Activated CD4-positive, alpha-beta T cell treated with anti-CD3 and anti-CD28 coated beads, Interleukin-2, amount 10 ng/mL, durations not matched to agents 7 days and 5 days (primary cell): ENCODE data around the gene PTPN14. TPM values are rescaled to one million over a fixed set of nuclear protein-coding genes. Genes with fewer than 3 reads are reported as not detected.

Source experiments
- CTCF ChIA-PET: fragments of 350-600 bp; sonication (Branson Sonifier 250); formaldehyde crosslinking; loops from one replicate; lab custom pipeline; 2021; ENCODE audit warnings: antibody characterized with exemption; lab: Charles Lee
- POLR2A ChIA-PET: fragments of 350-600 bp; sonication (Branson Sonifier 250); formaldehyde crosslinking; loops from one replicate; lab custom pipeline; 2021; ENCODE audit warnings: antibody characterized with exemption; lab: Charles Lee
- DNase-seq: peaks from one replicate; pipeline ENCODE4 v3.0.0-alpha.2; 2020
- H3K27ac Mint-ChIP-seq: one replicate; pipeline ENCODE4 v1.8.0; 2021; ENCODE audit warnings: mild to moderate bottlenecking, moderate library complexity, mixed read lengths
- H3K27me3 Mint-ChIP-seq: one replicate; pipeline ENCODE4 v1.8.0; 2021; ENCODE audit warnings: mixed read lengths
- H3K36me3 Mint-ChIP-seq: one replicate; pipeline ENCODE4 v1.8.0; 2021; ENCODE audit warnings: low read depth, mixed read lengths
- H3K4me1 Mint-ChIP-seq: one replicate; pipeline ENCODE4 v1.8.0; 2021; ENCODE audit warnings: mixed read lengths
- H3K4me3 Mint-ChIP-seq: one replicate; pipeline ENCODE4 v1.8.0; 2021; ENCODE audit warnings: mild to moderate bottlenecking, moderate library complexity, mixed read lengths
- H3K9me3 Mint-ChIP-seq: one replicate; pipeline ENCODE4 v1.8.0; 2021; ENCODE audit warnings: mixed read lengths
- total RNA-seq, 2 experiments: library from RNA; stranded (reverse); gene quantifications; one replicate each; pipeline ENCODE4 v1.2.3, GENCODE V29; 2021

The PTPN14 gene
- total RNA-seq, 2 experiments from 2014 or later = 0.32 to 0.37 TPM

- CTCF ChIA-PET = interaction anchor here (2.0 to 2.6 kb wide), 2 partner anchors 10 to 15 kb away, joined by 4 to 12 read pairs; no protein-coding TSS in a partner anchor
- Mint-ChIP-seq H3K4me1 (no peaks in the 10 kb centered on the region), H3K36me3 (peaks cover 22% of the 10 kb centered on the region), H3K27me3 (no peaks in the 10 kb centered on the region), H3K9me3 (peaks cover 16% of the 10 kb centered on the region), H3K27ac (no peak overlapping the region), H3K4me3 (no peak overlapping the region)
- POLR2A ChIA-PET = no interaction called here
- no peak for DNase-seq
Observed at GRCh38 chr1:214342525-214342924, 208.9 kb downstream of the PTPN14 start.

GRCh38 chr1:214341932-214342331 lies 209.5 kb downstream of the PTPN14 start:
- peaks cover 16% of the 10 kb centered on the region for H3K9me3 Mint-ChIP-seq
- no peaks in the 10 kb centered on the region for H3K27me3 Mint-ChIP-seq
- no peak overlapping the region for H3K4me3 Mint-ChIP-seq
- DNase-seq = no peak
- H3K27ac Mint-ChIP-seq = no peak overlapping the region
- POLR2A ChIA-PET = no interaction called here
- peaks cover 5% of the 10 kb centered on the region for H3K4me1 Mint-ChIP-seq
- CTCF ChIA-PET = interaction anchor here (1.1 to 2.6 kb wide), 3 partner anchors 9 to 81 kb away, joined by 3 to 12 read pairs (median 4); no protein-coding TSS in a partner anchor
- H3K36me3 Mint-ChIP-seq = peaks cover 25% of the 10 kb centered on the region

- Mint-ChIP-seq H3K27ac (no peak overlapping the region), H3K4me1 (peaks cover 10% of the 10 kb centered on the region), H3K9me3 (peaks cover 16% of the 10 kb centered on the region), H3K27me3 (no peaks in the 10 kb centered on the region), H3K36me3 (peaks cover 30% of the 10 kb centered on the region), H3K4me3 (no peak overlapping the region)
- ChIA-PET CTCF (interaction anchor here (0.7 to 2.6 kb wide), 4 partner anchors 9 to 243 kb away, joined by 3 to 12 read pairs (median 4); no protein-coding TSS in a partner anchor), POLR2A (no interaction called here)
- DNase-seq = no peak
Observed at GRCh38 chr1:214341459-214341858, 209.9 kb downstream of the PTPN14 start.

- POLR2A ChIA-PET = no interaction called here
- no peak overlapping the region for H3K27ac Mint-ChIP-seq
- DNase-seq = no peak
- CTCF ChIA-PET = interaction anchor here (0.9 kb wide), 1 partner anchor 14 kb away, joined by 3 read pairs; no protein-coding TSS in a partner anchor
- peaks cover 13% of the 10 kb centered on the region for H3K4me1 Mint-ChIP-seq
- no peaks in the 10 kb centered on the region for H3K27me3 Mint-ChIP-seq
- H3K4me3 Mint-ChIP-seq = no peak overlapping the region
- H3K36me3 Mint-ChIP-seq = peaks cover 16% of the 10 kb centered on the region
- H3K9me3 Mint-ChIP-seq = peaks cover 2% of the 10 kb centered on the region
Observed at GRCh38 chr1:214338212-214338611, 213.2 kb downstream of the PTPN14 start.

- no peak overlapping the region for H3K27ac Mint-ChIP-seq
- H3K27me3 Mint-ChIP-seq = no peaks in the 10 kb centered on the region
- H3K9me3 Mint-ChIP-seq = peaks cover 2% of the 10 kb centered on the region
- H3K4me1 Mint-ChIP-seq = peaks cover 13% of the 10 kb centered on the region
- POLR2A ChIA-PET = no interaction called here
- H3K4me3 Mint-ChIP-seq = no peak overlapping the region
- CTCF ChIA-PET = interaction anchor here (0.9 to 1.0 kb wide), 2 partner anchors 9 to 15 kb away, joined by 3 read pairs; no protein-coding TSS in a partner anchor
- H3K36me3 Mint-ChIP-seq = peaks cover 16% of the 10 kb centered on the region
- no peak for DNase-seq
Observed at GRCh38 chr1:214337511-214337910, 213.9 kb downstream of the PTPN14 start.

GRCh38 chr1:214337015-214337414 lies 214.4 kb downstream of the PTPN14 start:
- ChIA-PET POLR2A (no interaction called here), CTCF (interaction anchor here (1.0 to 2.1 kb wide), 2 partner anchors 8 to 17 kb away, joined by 3 to 5 read pairs; no protein-coding TSS in a partner anchor)
- H3K27me3 Mint-ChIP-seq = no peaks in the 10 kb centered on the region
- peaks cover 2% of the 10 kb centered on the region for H3K9me3 Mint-ChIP-seq
- no peak for DNase-seq
- no peak overlapping the region for H3K27ac Mint-ChIP-seq
- H3K4me1 Mint-ChIP-seq = peaks cover 13% of the 10 kb centered on the region
- H3K4me3 Mint-ChIP-seq = no peak overlapping the region
- H3K36me3 Mint-ChIP-seq = peaks cover 16% of the 10 kb centered on the region

GRCh38 chr1:214335567-214335966 lies 215.8 kb downstream of the PTPN14 start:
- Mint-ChIP-seq H3K4me1 (peaks cover 13% of the 10 kb centered on the region), H3K36me3 (peaks cover 19% of the 10 kb centered on the region), H3K27ac (no peak overlapping the region)

GRCh38 chr1:214332946-214333798 lies 218.2 kb downstream of the PTPN14 start:
- H3K4me1 Mint-ChIP-seq = peaks cover 13% of the 10 kb centered on the region
- ChIA-PET POLR2A (no interaction called here), CTCF (interaction anchor here (0.7 to 9.4 kb wide), 32 partner anchors 9 to 303 kb away, joined by 3 to 145 read pairs (median 4); partner anchors contain the start of gene CENPF)
- DNase-seq = peak; percentile 59
- H3K27ac Mint-ChIP-seq = no peak overlapping the region
- no peak overlapping the region for H3K4me3 Mint-ChIP-seq
- H3K27me3 Mint-ChIP-seq = no peaks in the 10 kb centered on the region
- H3K36me3 Mint-ChIP-seq = peaks cover 20% of the 10 kb centered on the region
- no peaks in the 10 kb centered on the region for H3K9me3 Mint-ChIP-seq

More at GRCh38 chr1:214335567-214335966, 215.8 kb downstream of the PTPN14 start:
- H3K4me3 Mint-ChIP-seq = no peak overlapping the region
- CTCF ChIA-PET = interaction anchor here (2.1 kb wide), 1 partner anchor 18 kb away, joined by 5 read pairs; no protein-coding TSS in a partner anchor
- no peaks in the 10 kb centered on the region for H3K27me3 Mint-ChIP-seq
- POLR2A ChIA-PET = no interaction called here
- H3K9me3 Mint-ChIP-seq = no peaks in the 10 kb centered on the region
- DNase-seq = no peak

- Mint-ChIP-seq H3K27ac (no peak overlapping the region), H3K4me1 (peaks cover 14% of the 10 kb centered on the region), H3K9me3 (no peaks in the 10 kb centered on the region), H3K27me3 (no peaks in the 10 kb centered on the region), H3K4me3 (no peak overlapping the region), H3K36me3 (peaks cover 9% of the 10 kb centered on the region)
- ChIA-PET CTCF (interaction anchor here (0.6 to 9.4 kb wide), 38 partner anchors 10 to 1271 kb away, joined by 3 to 145 read pairs (median 4); partner anchors contain the start of gene CENPF), POLR2A (interaction anchor here (0.5 kb wide), 1 partner anchor 271 kb away, joined by 4 read pairs; no protein-coding TSS in a partner anchor)
- peak; percentile 64 for DNase-seq
Observed at GRCh38 chr1:214331827-214332423, 219.5 kb downstream of the PTPN14 start.

- Mint-ChIP-seq H3K27me3 (no peaks in the 10 kb centered on the region), H3K4me3 (no peak overlapping the region), H3K36me3 (peaks cover 6% of the 10 kb centered on the region), H3K9me3 (no peaks in the 10 kb centered on the region), H3K4me1 (peaks cover 9% of the 10 kb centered on the region), H3K27ac (no peak overlapping the region)
- CTCF ChIA-PET = interaction anchor here (0.6 to 9.4 kb wide), 29 partner anchors 10 to 1271 kb away, joined by 3 to 145 read pairs (median 4); partner anchors contain the start of gene CENPF
- no peak for DNase-seq
- POLR2A ChIA-PET = no interaction called here
Observed at GRCh38 chr1:214331180-214331579, 220.2 kb downstream of the PTPN14 start.

- no peak overlapping the region for H3K4me3 Mint-ChIP-seq
- ChIA-PET CTCF (interaction anchor here (0.6 to 9.4 kb wide), 12 partner anchors 13 to 767 kb away, joined by 3 to 145 read pairs (median 5); no protein-coding TSS in a partner anchor), POLR2A (no interaction called here)
- peaks cover 9% of the 10 kb centered on the region for H3K4me1 Mint-ChIP-seq
- H3K9me3 Mint-ChIP-seq = no peaks in the 10 kb centered on the region
- H3K36me3 Mint-ChIP-seq = peaks cover 7% of the 10 kb centered on the region
- H3K27me3 Mint-ChIP-seq = no peaks in the 10 kb centered on the region
- H3K27ac Mint-ChIP-seq = no peak overlapping the region
- DNase-seq = no peak
Observed at GRCh38 chr1:214330715-214331114, 220.7 kb downstream of the PTPN14 start.

- ChIA-PET POLR2A (no interaction called here), CTCF (interaction anchor here (0.6 to 9.4 kb wide), 14 partner anchors 12 to 766 kb away, joined by 3 to 145 read pairs (median 6); no protein-coding TSS in a partner anchor)
- DNase-seq = no peak
- no peak overlapping the region for H3K27ac Mint-ChIP-seq
- no peaks in the 10 kb centered on the region for H3K27me3 Mint-ChIP-seq
- no peaks in the 10 kb centered on the region for H3K9me3 Mint-ChIP-seq
- no peak overlapping the region for H3K4me3 Mint-ChIP-seq
- H3K4me1 Mint-ChIP-seq = peaks cover 9% of the 10 kb centered on the region
- peaks cover 11% of the 10 kb centered on the region for H3K36me3 Mint-ChIP-seq
Observed at GRCh38 chr1:214330222-214330621, 221.2 kb downstream of the PTPN14 start.
